ENCODE results near the gene CDHR1.
A peak's percentile ranks its signal among the peaks of the same experiment; 100 is the strongest.

Gene CDHR1

GRCh38 chr10:84224411-84225028 lies 30.2 kb downstream of the CDHR1 start:
- H3K27ac ChIP-seq: no peak overlapping the region
- no peak for DNase-seq (ENCODE audit: low read depth, low spot score)

- no peak within 1 kb of the TSS for H3K27ac ChIP-seq
- DNase-seq (ENCODE audit: low read depth, low spot score): no peak
These were observed 31.3 kb downstream of the CDHR1 start, which contains the start of gene LRIT2 for GRCh38 chr10:84225427-84226173. Gene LRIT2 (minus strand): TSS chr10:84225544. CDS start chr10:84225520, 24 bp downstream.

GRCh38 chr10:84226616-84227015 lies 32.3 kb downstream of the CDHR1 start:
- no peak overlapping the region for H3K27ac ChIP-seq
- DNase-seq (ENCODE audit: low read depth, low spot score): no peak

- H3K27ac ChIP-seq: no peak overlapping the region
- DNase-seq (ENCODE audit: low read depth, low spot score): no peak
These were observed 33.5 kb downstream of the CDHR1 start for GRCh38 chr10:84227810-84228209.

- H3K27ac ChIP-seq: no peak overlapping the region
These were observed 36.0 kb downstream of the CDHR1 start for GRCh38 chr10:84230359-84230758.

GRCh38 chr10:84232376-84232775 lies 38.0 kb downstream of the CDHR1 start:
- DNase-seq (ENCODE audit: low read depth, low spot score): no peak
- H3K27ac ChIP-seq: no peak overlapping the region

More at GRCh38 chr10:84230359-84230758, 36.0 kb downstream of the CDHR1 start:
- DNase-seq (ENCODE audit: low read depth, low spot score): no peak

- DNase-seq (ENCODE audit: low read depth, low spot score): no peak
- H3K27ac ChIP-seq: no peak overlapping the region
These were observed 39.6 kb downstream of the CDHR1 start for GRCh38 chr10:84233940-84234339.

GRCh38 chr10:84234479-84234878 lies 40.1 kb downstream of the CDHR1 start:
- H3K27ac ChIP-seq: no peak overlapping the region
- DNase-seq (ENCODE audit: low read depth, low spot score): no peak

- H3K27ac ChIP-seq: no peak overlapping the region
- no peak for DNase-seq (ENCODE audit: low read depth, low spot score)
These were observed 40.8 kb downstream of the CDHR1 start for GRCh38 chr10:84235096-84235495.

GRCh38 chr10:84236807-84237198 lies 42.5 kb downstream of the CDHR1 start:
- H3K27ac ChIP-seq: no peak overlapping the region
- no peak for DNase-seq (ENCODE audit: low read depth, low spot score)

GRCh38 chr10:84237199-84238051 lies 43.1 kb downstream of the CDHR1 start:
- no peak overlapping the region for H3K27ac ChIP-seq
- DNase-seq (ENCODE audit: low read depth, low spot score): no peak

GRCh38 chr10:84238909-84239308 lies 44.6 kb downstream of the CDHR1 start:
- DNase-seq (ENCODE audit: low read depth, low spot score): peak; percentile 50
- H3K27ac ChIP-seq: no peak overlapping the region

- DNase-seq (ENCODE audit: low read depth, low spot score): no peak
- no peak within 1 kb of the TSS for H3K27ac ChIP-seq
These were observed 47.0 kb downstream of the CDHR1 start, which contains the start of gene LRIT1 for GRCh38 chr10:84241185-84241790. Gene LRIT1 (minus strand): TSS chr10:84241546. CDS start chr10:84241439, 107 bp downstream.

GRCh38 chr10:84243759-84244158 lies 49.4 kb downstream of the CDHR1 start:
- DNase-seq (ENCODE audit: low read depth, low spot score): no peak
- H3K27ac ChIP-seq: no peak overlapping the region

GRCh38 chr10:84244651-84245270 lies 50.4 kb downstream of the CDHR1 start, which contains the start of gene RGR:
Gene RGR (plus strand): TSS chr10:84245053. CDS start chr10:84245091, 38 bp downstream.
- DNase-seq (ENCODE audit: low read depth, low spot score): no peak
- no peak within 1 kb of the TSS for H3K27ac ChIP-seq

- DNase-seq (ENCODE audit: low read depth, low spot score): no peak
- no peak overlapping the region for H3K27ac ChIP-seq
These were observed 53.2 kb downstream of the CDHR1 start for GRCh38 chr10:84247496-84247895.

GRCh38 chr10:84248794-84249193 lies 54.5 kb downstream of the CDHR1 start:
- H3K27ac ChIP-seq: no peak overlapping the region

GRCh38 chr10:84254552-84255478 lies 60.5 kb downstream of the CDHR1 start:
- H3K27ac ChIP-seq: no peak overlapping the region
- no peak for DNase-seq (ENCODE audit: low read depth, low spot score)

More at GRCh38 chr10:84248794-84249193, 54.5 kb downstream of the CDHR1 start:
- DNase-seq (ENCODE audit: low read depth, low spot score): no peak
